ENCODE measurements around the gene CNTNAP5. TPM values are rescaled to one million over a fixed set of nuclear protein-coding genes. Genes with fewer than 3 reads are reported as not detected.

Gene CNTNAP5
- total and polyA plus RNA-seq, 2 experiments from 2014 or later = 0.28 TPM; not detected in 1

DNA sequence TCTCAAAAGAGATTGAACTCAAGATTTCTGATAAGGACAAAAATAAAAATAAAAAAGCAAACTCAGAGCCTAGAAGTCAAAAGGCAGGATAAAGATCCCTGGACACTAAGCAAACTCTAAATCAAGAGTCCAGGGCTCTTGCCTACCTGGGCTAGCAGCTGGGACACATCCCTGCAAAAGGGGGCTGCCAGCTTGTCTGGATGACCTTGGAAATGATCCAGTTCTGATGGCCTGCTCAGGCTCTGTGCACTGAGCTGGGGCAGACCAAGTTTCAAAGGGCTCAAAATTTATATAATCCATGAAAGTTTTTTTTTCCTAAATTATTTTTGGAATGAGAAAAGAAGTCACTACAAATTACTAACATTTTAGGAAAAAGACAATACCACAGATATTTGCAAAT, 557.3 kb downstream of the CNTNAP5 start:
- H3K36me3 ChIP-seq (replicated peaks; ENCODE audit: insufficient read depth, low read depth) = no peaks in the 10 kb centered on the region
- no peak overlapping the region for H3K4me3 ChIP-seq
- H2AFZ ChIP-seq = no peak overlapping the region
- no peak for TF ChIP-seq EZH2 (IDR thresholded peaks at IDR 0.05; ENCODE audit: borderline replicate concordance)
- TF ChIP-seq, protein P1, sequence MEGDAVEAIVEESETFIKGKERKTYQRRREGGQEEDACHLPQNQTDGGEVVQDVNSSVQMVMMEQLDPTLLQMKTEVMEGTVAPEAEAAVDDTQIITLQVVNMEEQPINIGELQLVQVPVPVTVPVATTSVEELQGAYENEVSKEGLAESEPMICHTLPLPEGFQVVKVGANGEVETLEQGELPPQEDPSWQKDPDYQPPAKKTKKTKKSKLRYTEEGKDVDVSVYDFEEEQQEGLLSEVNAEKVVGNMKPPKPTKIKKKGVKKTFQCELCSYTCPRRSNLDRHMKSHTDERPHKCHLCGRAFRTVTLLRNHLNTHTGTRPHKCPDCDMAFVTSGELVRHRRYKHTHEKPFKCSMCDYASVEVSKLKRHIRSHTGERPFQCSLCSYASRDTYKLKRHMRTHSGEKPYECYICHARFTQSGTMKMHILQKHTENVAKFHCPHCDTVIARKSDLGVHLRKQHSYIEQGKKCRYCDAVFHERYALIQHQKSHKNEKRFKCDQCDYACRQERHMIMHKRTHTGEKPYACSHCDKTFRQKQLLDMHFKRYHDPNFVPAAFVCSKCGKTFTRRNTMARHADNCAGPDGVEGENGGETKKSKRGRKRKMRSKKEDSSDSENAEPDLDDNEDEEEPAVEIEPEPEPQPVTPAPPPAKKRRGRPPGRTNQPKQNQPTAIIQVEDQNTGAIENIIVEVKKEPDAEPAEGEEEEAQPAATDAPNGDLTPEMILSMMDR (IDR thresholded peaks at IDR 0.05; ENCODE audit: poor library complexity) = no peak
- TF ChIP-seq EZH2phosphoT487 (IDR thresholded peaks at IDR 0.05; ENCODE audit: low read depth, severe bottlenecking, unreplicated experiment) = no peak
- no peaks in the 10 kb centered on the region for H3K9me3 ChIP-seq (ENCODE audit: low read depth)
- no peaks in the 10 kb centered on the region for H4K20me1 ChIP-seq (ENCODE audit: insufficient read depth, poor library complexity, severe bottlenecking)
- DNase-seq (ENCODE audit: low spot score) = no peak
- H3K79me2 ChIP-seq = no peaks in the 10 kb centered on the region
- no peak overlapping the region for H3K4me2 ChIP-seq
- no peak overlapping the region for H3K27ac ChIP-seq
- no peaks in the 10 kb centered on the region for H3K27me3 ChIP-seq
- H3K9me2 ChIP-seq (replicated peaks; ENCODE audit: insufficient read depth) = no peaks in the 10 kb centered on the region
- H3K4me1 ChIP-seq (ENCODE audit: insufficient read depth) = peaks cover 3% of the 10 kb centered on the region

DNA sequence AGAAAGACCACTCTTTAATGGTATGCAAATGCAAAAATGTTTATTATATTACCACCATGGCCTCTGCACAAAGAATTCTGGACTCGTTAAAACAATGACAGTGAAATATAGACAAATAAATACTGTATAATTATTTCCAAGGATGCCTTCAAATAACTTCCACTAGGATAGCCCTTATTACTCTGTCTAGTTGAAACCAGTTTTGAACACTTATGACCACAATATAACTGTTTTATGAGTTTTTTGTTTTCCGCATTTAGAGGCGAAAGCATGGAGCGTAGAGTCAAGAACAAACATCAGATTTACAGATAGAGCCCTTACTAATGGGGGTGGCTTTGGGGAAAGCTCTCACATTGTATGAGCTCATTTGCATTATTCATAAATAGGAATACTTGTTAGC, 559.5 kb downstream of the CNTNAP5 start:
- Histone ChIP-seq H3K4me3 (no peak overlapping the region), H3K4me2 (no peak overlapping the region), H3K9me2 (replicated peaks; ENCODE audit: insufficient read depth) (no peaks in the 10 kb centered on the region), H3K36me3 (replicated peaks; ENCODE audit: insufficient read depth, low read depth) (no peaks in the 10 kb centered on the region), H2AFZ (no peak overlapping the region), H3K9me3 (ENCODE audit: low read depth) (no peaks in the 10 kb centered on the region), H3K4me1 (ENCODE audit: insufficient read depth) (peaks cover 3% of the 10 kb centered on the region), H3K27me3 (no peaks in the 10 kb centered on the region), H4K20me1 (ENCODE audit: insufficient read depth, poor library complexity, severe bottlenecking) (no peaks in the 10 kb centered on the region), H3K79me2 (no peaks in the 10 kb centered on the region), H3K27ac (no peak overlapping the region)
- no peak for DNase-seq (ENCODE audit: low spot score)
- 94% methylated on average over 4 of the region's 4 CpGs for WGBS (ENCODE audit: low lambda C conversion rate, missing lambda C conversion rate)
- no peak for TF ChIP-seq EZH2phosphoT487 (IDR thresholded peaks at IDR 0.05; ENCODE audit: low read depth, severe bottlenecking, unreplicated experiment)
- TF ChIP-seq, protein P1 (IDR thresholded peaks at IDR 0.05; ENCODE audit: poor library complexity) = no peak
- TF ChIP-seq EZH2 (IDR thresholded peaks at IDR 0.05; ENCODE audit: borderline replicate concordance) = no peak

DNA sequence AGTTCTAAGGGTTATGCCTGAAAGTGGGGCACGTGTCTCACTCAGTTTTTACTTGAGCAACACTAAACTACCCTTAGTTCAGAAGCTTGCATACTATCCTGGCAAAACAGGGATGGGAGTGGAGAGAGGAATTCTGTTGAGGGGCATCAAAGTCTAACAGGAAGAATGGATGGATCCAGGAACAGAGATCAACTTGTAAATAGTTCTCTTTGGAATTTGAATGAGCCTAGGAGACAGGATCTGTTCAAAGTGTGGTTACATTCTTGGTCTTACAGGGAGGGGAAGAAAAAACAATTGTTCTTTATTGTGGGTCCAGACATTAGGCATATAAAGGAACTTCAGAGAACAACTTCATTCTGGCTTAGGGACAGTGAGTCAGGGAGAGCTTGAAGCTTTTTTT, 560.2 kb downstream of the CNTNAP5 start:
- DNase-seq (ENCODE audit: low spot score) = no peak
- Histone ChIP-seq H3K4me1 (ENCODE audit: insufficient read depth) (peaks cover 3% of the 10 kb centered on the region), H3K9me3 (ENCODE audit: low read depth) (no peaks in the 10 kb centered on the region), H3K9me2 (replicated peaks; ENCODE audit: insufficient read depth) (no peaks in the 10 kb centered on the region), H3K36me3 (replicated peaks; ENCODE audit: insufficient read depth, low read depth) (no peaks in the 10 kb centered on the region), H3K27ac (no peak overlapping the region), H3K4me3 (no peak overlapping the region), H2AFZ (no peak overlapping the region), H3K4me2 (no peak overlapping the region), H3K79me2 (no peaks in the 10 kb centered on the region), H4K20me1 (ENCODE audit: insufficient read depth, poor library complexity, severe bottlenecking) (no peaks in the 10 kb centered on the region), H3K27me3 (no peaks in the 10 kb centered on the region)
- WGBS (ENCODE audit: low lambda C conversion rate, missing lambda C conversion rate) = 77% methylated on average over 1 of the region's 1 CpG
- TF ChIP-seq, protein P1 (IDR thresholded peaks at IDR 0.05; ENCODE audit: poor library complexity) = no peak
- TF ChIP-seq EZH2phosphoT487 (IDR thresholded peaks at IDR 0.05; ENCODE audit: low read depth, severe bottlenecking, unreplicated experiment) (no peak), EZH2 (IDR thresholded peaks at IDR 0.05; ENCODE audit: borderline replicate concordance) (no peak)

DNA sequence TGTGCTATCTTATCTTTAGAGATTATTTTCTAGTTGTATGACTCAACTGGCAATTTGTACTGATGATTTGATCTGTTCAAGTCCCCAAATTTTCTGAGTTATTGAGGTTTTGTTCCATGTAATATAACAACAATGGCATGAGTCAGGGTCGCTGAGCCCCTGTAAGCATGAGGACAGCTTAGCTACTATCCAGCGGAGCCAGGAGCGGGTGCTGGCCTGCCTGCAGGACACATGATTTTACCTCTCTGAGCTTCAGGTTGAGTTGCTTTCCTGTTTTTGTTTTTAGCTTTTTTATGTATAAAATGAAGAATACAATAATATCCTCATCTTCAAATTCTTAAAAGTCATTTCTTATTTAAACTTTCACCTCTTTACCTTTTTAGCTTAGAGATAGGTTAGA, 561.1 kb downstream of the CNTNAP5 start:
- no peaks in the 10 kb centered on the region for H3K9me3 ChIP-seq (ENCODE audit: low read depth)
- DNase-seq (ENCODE audit: low spot score) = no peak
- 97% methylated on average over 3 of the region's 3 CpGs for WGBS (ENCODE audit: low lambda C conversion rate, missing lambda C conversion rate)
- no peaks in the 10 kb centered on the region for H3K9me2 ChIP-seq (replicated peaks; ENCODE audit: insufficient read depth)
- no peak overlapping the region for H3K4me3 ChIP-seq
- H3K4me1 ChIP-seq (ENCODE audit: insufficient read depth) = peaks cover 7% of the 10 kb centered on the region
- no peaks in the 10 kb centered on the region for H3K36me3 ChIP-seq (replicated peaks; ENCODE audit: insufficient read depth, low read depth)
- no peaks in the 10 kb centered on the region for H4K20me1 ChIP-seq (ENCODE audit: insufficient read depth, poor library complexity, severe bottlenecking)
- H3K79me2 ChIP-seq = no peaks in the 10 kb centered on the region
- H3K27me3 ChIP-seq = no peaks in the 10 kb centered on the region
- no peak overlapping the region for H2AFZ ChIP-seq
- TF ChIP-seq, protein P1 (IDR thresholded peaks at IDR 0.05; ENCODE audit: poor library complexity) = no peak
- no peak for TF ChIP-seq EZH2 (IDR thresholded peaks at IDR 0.05; ENCODE audit: borderline replicate concordance)
- TF ChIP-seq EZH2phosphoT487 (IDR thresholded peaks at IDR 0.05; ENCODE audit: low read depth, severe bottlenecking, unreplicated experiment) = no peak
- H3K27ac ChIP-seq = no peak overlapping the region
- no peak overlapping the region for H3K4me2 ChIP-seq
